ENCODE data around the gene FHL3.

The FHL3 gene, protein sequence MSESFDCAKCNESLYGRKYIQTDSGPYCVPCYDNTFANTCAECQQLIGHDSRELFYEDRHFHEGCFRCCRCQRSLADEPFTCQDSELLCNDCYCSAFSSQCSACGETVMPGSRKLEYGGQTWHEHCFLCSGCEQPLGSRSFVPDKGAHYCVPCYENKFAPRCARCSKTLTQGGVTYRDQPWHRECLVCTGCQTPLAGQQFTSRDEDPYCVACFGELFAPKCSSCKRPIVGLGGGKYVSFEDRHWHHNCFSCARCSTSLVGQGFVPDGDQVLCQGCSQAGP
- 1.4 to 3.6 reads per million in 2 donors for total RNA-seq

DNA sequence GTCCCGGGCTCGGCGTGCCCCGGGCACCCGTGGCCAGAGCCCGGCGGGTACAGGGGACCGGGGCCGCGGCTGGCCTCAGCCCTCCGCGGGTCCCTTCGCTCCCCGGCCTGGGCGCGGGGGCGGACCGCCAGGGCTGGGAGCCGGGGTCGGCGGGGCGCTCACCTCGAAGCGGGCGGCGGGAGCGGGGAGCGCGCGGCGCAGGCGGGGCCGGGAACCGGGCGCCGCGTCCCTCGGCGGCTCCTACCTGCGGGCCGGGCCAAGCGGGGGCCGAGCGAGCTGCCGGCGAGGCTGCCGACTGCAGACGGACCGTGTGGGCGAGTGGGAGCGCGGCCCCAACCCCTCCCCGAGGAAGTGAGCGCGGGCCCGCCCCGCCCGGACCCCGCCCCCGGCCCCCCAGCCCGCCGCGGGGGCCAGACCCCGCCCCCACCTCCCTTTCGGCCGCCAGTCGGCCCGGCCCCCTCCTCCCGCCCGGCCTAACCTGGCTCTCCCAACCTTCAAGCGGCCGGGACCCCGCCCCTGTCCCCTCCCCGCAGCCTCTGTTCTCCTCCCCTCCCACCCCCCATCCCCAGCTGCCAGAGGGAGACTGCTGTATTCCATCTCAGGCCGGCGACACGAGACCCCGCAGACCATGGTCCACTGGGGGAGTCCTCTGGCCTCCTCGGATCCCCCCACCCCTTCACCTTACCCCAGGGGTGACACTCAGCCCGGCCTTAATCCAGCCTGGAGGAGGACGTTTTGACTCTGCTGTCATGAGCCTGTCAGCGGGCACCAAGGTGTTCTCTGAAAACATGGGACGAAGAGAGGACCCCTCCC lies at the start of gene FHL3:
TSS of gene FHL3 (minus strand) at position 320 of the 813 bp plus-strand sequence. CDS start 6,102 bp downstream, outside the sequence.
- peak; percentile 31 for DNase-seq

DNA sequence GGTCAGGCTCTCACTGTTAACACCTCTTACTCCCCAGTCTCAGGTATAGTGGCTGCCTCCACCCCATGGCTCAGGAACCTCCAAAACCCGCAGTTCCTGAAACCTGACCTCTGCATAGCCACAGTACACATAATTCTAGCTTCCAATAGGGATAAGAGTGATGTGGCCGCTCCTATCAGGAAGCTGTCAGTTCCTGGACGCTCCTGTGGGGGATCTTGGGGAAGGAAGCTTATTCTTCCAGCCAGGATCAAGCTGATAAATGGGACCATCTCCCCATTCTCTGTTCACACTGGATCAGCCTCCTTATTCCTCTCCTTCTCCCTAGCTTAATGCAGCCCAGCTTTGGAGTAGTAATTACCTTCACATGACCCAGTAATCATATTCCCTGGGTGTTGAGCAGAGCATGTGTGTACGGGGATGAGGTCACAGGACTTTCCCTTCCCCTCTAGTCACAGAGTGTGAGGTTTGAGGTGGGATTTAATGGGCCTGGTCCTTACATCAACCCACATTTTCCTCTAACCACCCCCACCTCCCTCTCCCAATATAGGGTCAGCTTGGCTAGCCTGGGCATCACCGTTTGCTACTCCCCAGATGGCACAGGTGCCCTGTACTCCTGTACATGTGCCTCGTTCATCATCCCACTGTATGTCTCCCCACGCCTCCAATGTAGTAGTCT lies 48.2 kb upstream of the FHL3 start:
- DNase-seq: no peak

DNA sequence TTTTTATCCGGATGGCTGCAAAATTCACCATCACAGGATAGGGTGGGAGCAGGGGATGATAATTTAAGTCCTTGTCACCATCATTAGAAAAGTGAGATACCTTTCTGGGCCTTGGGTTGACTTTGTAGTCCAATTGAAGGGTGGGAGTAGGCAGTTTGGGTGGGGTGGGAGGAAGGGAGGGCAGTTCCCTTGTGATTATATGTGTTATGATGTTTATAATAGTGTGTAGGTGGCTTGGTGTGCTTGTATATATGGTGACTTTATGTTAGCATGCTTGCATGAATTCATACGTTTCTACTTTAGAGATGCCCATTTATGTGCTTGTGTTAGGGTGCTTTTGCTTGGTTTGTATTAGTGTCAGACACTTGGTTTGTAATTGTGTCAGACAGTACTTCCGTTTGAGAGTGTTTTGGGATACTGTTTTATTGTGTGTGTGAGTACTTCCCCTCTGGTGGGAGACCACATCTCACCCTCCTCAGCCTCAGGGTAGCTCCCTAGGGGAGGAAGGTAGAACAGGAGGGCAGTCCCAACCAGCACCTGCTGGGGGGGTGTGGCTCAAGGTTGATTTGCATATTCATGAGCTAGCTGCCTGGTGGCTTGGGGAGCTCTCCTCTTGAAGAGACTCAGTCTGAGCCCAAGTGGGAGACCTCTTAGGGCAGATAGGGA lies 47.6 kb upstream of the FHL3 start:
- DNase-seq: no peak

DNA sequence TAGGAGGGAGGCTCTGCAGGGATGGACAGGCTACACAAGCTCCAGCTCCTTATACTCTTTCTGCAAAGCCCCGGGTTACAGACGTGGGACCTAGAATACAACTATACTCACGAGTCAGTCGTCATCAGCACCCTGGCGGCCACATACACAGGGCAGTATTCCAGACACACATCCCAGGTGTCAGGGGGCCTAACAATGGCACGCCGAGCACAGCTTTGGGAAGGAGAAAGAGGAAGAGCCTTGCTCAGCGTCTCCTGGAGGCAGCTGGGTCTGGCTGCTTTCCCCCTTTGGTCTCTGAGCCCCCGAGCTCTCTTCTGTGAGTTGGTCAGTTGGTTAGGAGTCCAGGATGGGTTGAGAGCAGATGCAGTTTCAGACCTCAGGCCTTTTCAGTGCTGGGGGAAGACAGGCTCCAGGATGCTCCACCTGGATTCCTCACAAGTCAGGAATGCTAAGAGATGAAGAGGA lies 45.8 kb upstream of the FHL3 start:
- no peak for DNase-seq

DNA sequence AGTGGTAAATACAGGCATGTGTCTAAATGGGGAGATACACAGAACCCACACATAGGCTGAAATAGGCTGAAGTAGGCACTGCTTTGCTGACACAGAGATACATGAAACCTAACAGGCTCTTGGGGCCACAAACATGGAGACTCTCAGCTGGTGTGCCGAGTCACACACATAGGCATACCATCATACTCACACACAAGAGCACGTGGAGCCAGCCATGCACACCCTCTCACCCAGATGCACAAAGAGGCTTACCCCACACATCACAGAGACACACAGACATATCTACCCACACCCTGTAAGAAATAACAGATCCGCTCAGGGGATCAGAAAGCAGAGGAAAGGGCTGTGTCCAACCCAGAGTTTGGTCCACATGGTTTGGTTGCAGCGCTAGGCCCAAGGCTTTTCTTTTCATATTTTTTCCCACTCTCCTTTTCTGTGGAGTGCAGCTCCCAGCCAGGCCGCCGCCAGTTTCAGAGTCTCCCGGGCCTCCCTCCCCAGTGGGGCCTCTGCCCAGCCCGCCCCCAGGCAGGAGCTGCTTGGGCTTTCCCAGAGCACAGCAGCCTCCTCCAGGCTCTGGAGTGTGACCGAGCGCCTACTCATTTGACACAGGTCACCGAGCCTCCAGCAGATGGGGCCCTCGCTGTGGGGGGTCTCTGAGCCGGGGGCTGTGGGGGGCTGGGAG lies 45.2 kb upstream of the FHL3 start:
- no peak for DNase-seq

DNA sequence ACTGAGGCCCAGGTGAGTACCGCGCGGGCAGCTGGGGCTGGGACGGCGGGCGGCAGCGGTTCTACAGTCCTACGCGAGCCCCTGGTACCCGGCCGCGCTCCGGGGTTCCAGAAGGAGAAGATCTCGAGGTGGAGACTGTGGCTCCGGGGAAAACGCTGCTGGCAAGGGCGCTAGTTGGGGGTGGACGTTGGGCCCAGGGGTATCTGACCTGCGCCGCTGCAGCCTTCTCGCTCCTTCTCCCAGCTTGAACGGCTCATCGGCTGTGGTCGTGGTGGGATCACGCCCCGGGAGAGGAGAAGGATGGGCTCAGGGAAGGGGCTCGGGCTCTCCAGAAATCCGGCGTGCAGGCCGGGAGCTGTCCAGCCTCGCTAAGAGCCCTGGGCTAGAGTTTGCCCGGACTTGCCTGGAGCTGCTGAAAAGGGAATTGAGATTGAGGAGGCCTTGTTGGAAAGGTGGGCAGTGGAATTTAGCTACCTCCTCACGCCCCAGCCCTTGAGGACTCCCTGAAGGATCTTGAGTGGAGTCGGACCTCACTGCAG lies 42.4 kb upstream of the FHL3 start:
- DNase-seq: no peak

DNA sequence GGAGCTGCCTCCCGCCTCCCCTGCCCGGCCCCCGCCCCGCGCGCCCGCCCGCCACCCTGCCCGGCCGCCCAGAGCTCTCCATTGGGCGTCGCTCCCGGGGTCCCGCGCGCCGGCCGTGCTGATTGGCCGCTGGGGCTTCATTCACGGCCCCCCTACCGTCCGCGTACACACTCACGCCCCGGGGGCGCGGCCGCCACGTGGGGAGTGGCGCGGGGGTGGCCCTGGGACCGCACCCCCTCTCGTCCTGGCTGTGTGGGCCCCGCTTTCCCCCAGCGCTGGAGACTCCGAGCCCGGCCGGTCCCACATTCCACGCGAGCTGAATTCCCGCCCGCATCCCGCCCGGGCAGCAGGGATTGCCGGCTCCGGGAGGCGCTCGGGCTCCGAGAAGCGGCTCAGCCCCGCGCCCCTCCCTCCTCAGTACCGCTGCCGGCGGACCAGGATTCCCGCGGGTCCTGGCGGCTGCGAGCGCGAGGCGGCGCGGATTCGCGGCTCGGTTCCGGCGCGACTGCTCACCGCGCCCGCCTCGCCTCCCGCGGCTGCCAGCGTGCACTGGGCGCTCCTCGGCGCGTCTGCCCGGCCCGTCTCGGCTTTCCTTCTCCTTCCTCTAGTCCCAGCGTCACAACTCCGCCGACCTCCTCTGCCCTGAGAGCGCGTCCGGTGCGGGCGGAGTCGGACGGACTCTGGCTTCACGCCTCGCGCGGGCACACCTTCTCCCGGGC lies 41.7 kb upstream of the FHL3 start:
- peak; percentile 63 for DNase-seq

DNA sequence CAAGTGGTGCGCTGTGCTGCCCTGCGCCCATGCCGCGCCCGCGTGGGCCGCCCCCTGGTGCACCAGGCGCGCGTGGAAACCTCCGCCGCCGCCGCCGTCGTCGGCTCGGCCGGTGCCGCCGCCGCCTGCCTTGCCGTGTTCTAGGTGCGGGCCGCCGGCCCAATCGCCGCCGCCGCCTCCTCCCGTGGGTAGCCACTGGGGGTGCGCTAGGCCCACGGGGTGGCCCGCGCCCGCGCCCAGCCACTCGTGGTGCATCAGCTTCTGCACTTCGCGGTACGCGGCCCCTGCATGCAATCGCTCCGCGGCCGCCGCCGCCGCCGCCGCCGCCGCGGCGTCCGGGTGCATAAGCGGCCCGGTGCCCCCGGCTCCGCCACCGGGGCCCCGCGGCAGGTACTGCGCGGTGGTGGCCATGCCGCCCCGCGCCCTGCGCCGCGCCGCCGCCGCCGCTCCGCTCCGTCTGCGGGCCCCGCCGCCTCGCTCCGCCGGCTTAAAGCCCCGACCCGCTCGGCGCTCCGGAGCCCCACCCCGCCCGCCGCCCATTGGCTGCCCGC lies 41.1 kb upstream of the FHL3 start, which contains the start of gene POU3F1:
TSS of gene POU3F1 (minus strand) at position 461 of the 551 bp plus-strand sequence. CDS start at position 411, 50 bp downstream.
- no peak for DNase-seq

DNA sequence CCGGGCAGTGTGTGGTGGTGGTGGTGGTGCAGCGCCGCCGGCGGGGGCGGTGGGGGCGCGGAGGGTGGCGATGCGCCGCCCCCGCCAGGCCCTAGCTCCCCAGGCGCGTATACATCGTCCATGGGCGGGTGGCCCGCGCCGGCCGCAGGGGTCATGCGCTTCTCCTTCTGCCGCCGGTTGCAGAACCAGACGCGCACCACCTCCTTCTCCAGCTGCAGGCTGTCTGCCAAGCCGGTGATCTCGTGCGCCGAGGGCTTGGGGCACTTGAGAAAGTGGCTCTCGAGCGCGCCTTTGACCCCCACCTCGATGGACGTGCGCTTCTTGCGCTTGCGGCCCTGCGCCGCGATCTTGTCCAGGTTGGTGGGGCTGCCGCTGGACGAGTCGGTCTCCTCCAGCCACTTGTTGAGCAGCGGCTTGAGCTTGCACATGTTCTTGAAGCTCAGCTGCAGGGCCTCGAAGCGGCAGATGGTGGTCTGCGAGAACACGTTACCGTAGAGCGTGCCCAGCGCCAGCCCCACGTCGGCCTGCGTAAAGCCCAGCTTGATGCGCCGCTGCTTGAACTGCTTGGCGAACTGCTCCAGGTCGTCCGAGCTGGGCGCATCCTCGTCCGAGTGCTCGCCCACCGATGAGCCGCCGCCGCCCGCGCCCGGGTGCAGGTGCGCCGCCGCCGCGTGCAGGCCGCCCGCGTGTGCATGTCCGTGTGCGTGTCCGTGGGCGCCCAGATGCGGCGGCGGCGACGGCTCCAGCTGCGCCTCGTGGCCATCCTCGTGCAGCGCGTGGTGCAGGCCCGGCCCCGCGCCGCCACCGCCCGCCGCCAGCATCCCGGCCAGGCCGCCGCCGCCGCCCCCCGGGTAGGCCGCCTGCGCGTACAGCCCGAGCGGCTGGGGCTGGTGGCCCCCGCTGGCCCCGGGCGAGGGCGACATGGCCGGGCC lies 40.4 kb upstream of the FHL3 start:
- no peak for DNase-seq

DNA sequence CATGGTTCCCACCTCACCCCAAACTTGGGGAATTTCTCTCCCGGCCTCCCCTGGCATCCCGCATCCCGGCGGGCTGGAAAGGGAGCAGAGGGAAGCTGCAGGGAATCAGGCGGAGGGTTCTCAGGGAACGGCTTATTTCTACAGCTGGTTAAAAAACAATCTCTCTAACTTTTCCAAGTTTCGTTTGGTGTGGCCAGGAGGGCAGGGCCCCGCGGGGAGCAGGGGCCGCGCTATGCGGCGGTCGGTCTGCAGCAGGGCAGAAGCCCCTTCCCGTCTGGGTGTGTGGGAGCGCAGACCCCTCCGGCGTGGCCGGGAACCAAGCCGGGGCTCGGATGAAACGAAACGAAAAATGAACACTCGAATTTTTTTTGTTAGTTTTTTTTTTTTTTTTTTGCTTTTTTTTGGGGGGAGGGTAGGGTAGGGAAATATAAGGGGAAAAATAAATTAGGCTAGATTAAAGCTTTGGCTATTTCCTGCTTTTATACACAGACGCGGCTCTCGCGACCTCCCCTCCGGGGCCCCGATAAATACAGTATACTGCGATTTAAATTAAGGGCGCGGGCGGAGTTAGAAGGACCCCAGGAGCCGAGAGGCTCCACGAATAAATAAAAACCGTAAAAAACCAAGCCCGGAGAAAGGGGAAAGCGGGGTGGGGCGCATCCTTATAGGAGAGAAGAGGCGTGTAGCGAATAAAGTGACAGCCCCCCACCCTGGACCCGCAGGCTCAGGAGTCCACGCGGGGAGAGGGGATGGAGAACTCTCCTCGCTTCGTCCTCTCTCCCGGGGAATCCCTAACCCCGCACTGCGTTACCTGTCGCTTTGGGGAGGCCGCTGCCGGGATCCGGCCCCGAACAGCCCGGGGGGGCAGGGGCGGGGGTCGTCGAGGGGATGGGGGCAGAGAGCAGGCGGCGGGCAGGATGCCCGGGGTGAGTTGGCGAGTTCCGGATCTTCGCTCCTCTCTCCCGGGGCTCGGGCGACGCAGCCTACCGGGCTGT lies 39.2 kb upstream of the FHL3 start:
- DNase-seq: no peak

DNA sequence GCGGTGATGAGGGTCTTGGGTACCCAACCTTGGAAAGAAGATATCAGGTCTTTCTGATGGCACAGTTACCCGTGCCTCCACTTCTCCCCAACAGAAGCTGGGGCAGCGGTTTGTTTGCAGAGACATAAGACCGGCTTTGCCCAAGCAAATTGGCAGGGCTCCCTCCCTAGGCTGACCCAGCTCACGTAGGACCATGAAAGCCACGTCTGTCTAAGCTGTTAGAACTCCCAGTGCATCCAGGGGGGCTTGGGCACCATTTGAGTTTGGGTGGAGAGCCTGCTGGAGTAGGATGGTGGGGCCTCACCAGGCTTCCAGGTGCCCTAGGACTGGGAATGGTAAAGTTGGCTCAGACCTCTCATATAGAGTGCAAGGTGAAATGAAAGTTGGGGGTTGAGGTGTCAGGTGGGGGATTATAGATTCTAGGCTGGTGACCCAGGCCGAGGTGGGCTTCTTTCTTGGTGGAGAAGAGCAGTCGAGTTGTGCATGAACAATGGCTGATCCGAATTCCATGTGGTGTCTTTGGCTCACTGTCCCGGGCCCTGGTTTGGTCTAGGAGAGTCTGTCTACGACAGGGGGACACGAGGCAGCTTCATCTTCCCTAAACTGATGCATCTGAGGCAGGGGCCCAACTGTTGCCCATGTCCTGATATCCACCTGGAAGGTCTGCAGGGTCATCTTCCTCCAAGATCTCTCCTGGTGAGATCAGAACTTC lies 37.9 kb upstream of the FHL3 start:
- DNase-seq: no peak

DNA sequence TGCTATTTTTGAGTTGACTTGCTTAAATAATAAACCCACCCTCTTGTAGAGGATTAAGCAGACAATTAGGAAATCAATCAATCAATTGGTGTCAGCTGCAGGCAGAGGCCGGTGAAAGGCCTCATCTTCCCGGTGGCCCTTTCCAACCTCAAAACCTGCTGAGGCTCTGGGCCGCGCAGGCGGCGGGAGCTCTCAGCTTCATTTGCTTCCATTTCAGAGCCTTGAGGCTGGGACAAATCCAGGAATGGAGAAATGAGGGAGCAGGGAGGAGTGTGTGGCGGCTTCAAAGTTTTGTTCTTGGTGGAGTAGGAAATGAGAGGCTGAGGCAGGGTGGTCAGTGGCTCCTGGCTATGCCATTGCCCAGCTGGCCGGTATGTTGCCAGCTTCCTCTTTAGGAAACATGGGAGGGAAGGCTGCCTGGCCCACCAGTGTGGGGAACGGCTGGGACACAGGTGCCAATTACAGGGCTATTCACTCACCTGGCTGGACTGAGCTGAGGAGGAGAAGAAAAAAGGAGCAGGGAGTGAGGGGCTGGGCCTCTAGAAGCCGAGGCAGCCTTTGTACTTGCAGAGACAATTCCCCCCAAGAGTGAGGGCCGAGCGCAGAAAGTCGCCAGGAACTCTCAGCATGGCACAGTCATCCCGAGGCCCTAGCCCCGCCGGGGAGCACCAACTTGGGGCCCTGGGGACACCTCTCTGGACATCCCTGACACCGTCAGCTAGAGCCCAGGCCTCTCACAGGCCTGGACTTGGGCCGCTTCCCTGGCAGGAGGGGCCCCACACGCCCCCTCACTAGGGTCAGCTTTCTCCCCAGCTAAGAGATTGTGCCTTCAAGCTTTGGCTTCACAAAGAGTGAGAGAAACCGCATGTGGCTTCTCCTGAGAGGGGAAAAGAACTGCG lies 36.9 kb upstream of the FHL3 start:
- DNase-seq: no peak

DNA sequence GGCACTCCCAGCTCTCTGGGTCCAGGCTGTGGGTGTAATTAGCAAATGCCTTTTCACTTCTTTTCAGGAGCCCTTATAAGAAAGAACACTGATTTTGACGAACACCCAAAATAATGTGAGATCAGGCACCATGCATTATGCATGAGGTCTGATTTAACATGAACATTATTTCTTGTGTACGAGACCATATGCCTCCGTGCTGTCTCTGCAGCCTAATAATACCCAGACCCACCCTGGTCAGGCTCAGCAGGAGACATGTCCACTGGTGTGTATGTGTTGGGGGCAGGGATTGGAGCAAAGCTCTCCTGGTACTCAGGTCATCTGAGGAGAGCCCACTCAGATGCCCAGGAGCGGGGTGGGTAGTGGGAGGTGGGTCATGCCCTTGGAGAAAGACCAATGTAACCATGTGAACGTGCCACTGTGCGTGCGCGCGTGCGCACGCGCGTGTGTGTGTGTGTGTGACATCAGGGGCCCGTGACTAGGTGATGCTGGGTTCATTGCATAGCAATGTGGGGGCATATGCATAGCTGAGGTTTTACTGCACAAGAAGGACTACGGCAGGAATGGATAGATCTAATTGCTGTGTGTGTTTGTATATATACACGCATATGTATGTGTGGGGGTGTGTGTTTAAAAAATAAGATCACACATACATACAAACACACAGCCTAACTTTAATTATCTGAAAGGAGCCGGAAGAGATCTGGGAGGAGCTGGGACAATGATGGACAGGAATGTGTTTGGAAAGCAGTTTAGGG lies 34.2 kb upstream of the FHL3 start:
- DNase-seq: no peak

DNA sequence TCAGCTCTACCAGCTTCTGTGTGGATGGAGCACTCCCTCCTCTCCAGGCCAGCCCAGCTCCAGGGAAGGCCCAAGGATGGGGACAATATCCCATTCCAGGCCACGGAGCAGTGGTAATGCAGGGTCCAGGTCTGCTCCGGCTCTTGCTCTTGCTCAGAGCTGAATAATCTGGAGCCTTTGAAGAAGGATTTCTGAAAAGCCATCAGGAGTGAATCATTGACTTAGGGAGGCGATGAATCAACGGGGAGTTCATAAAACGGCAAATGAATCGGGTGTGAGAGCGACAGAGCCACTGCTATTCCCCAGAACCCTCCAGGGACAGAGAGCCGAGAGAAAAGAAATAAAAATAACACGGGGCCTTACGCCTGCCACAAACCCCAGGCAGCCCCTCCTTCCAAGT lies 33.5 kb upstream of the FHL3 start:
- DNase-seq: no peak

DNA sequence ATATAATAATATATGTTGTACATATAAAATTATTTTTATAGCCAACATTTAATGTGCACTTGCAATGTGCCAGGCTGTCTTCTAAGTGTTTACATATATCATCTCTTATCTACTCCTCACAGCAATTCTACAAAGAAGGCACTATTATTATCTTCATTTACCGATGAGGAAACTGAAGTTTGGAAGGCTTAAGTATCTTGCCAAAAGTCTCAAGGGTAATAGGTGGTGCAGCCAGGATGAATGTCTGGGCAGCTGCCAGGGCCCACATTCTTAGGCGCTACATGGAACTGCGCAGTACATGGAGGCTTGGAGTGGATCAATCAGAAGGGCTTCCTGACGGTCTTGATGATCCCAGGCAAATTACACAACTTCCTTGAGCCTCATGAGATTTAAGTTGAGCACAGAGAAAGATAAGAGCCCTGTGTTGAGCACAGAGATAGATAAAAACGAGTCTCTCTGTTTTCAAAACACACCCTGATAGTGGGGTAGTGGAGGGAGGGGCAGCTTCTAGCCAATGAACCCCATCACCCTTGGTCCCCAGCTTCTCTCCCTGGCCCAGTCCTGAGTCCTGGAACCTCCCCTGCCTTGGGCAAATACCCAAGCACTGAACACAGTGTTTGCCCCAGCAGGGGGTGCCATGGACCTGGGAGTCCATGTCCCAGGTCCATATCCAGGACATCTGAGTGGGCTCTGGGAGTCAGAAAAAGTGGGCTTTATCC lies 32.1 kb upstream of the FHL3 start:
- no peak for DNase-seq

All from T-helper 9 cell (primary cell).